ENCODE measurements around the gene SRPK3. TPM values are rescaled to one million over a fixed set of nuclear protein-coding genes. Genes with fewer than 3 reads are reported as not detected.

Gene SRPK3
- total and polyA plus RNA-seq, 2 donors from 2014 or later, result 0.58 to 1.1 TPM

DNA sequence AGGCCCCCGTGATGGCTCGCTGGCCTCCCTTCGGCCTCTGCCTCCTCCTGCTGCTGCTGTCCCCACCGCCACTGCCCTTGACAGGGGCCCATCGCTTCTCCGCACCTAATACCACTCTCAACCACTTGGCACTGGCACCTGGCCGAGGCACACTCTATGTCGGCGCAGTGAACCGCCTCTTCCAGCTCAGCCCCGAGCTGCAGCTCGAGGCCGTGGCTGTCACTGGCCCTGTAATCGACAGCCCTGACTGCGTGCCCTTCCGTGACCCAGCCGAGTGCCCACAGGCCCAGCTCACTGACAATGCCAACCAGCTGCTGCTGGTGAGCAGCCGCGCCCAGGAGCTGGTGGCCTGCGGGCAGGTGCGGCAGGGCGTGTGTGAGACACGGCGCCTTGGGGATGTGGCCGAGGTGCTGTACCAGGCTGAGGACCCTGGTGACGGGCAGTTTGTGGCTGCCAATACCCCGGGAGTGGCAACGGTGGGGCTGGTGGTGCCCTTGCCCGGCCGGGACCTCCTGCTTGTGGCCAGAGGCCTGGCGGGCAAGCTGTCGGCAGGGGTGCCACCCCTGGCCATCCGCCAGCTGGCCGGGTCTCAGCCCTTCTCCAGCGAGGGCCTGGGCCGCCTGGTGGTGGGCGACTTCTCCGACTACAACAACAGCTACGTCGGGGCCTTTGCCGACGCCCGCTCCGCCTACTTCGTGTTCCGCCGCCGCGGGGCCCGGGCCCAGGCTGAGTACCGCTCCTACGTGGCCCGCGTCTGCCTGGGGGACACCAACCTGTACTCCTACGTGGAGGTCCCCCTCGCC is 13.8 kb upstream of the SRPK3 start:
- no peak for FAIRE-seq
- H3K36me3 ChIP-seq (ENCODE audit: control insufficient read depth in 2 of 3, insufficient read depth in 3 of 3, low read length in 3 of 3), result no peaks in the 10 kb centered on the region
- no peak overlapping the region for H3K27ac ChIP-seq (ENCODE audit: low read depth in 2 of 2, low read length in 2 of 2)
- DNase-seq, result peak in 2 of 5 donors; percentile 46 to 69
- TF ChIP-seq CTCF (IDR thresholded peaks at IDR 0.05; ENCODE audit: borderline replicate concordance, extremely low read depth, insufficient read depth), result no peak
- H3K9me3 ChIP-seq (ENCODE audit: control insufficient read depth in 2 of 3, insufficient read depth in 1 of 3, low read length in 3 of 3), result no peaks in the 10 kb centered on the region
- H3K4me1 ChIP-seq (ENCODE audit: control insufficient read depth in 2 of 3, insufficient read depth in 2 of 3, low read depth in 1 of 3, low read length in 3 of 3), result no peaks in the 10 kb centered on the region
- intact Hi-C loops (cut with DNase I), result loop anchor here (10.0 kb wide), 1 partner anchor 188 kb away; no protein-coding TSS in a partner anchor
- no peak overlapping the region for H3K9ac ChIP-seq (ENCODE audit: low read length in 3 of 3)
- H3K27me3 ChIP-seq (ENCODE audit: control insufficient read depth, insufficient read depth, low read length), result no peaks in the 10 kb centered on the region
- H3K4me3 ChIP-seq (ENCODE audit: low read length in 3 of 3), result no peak overlapping the region

DNA sequence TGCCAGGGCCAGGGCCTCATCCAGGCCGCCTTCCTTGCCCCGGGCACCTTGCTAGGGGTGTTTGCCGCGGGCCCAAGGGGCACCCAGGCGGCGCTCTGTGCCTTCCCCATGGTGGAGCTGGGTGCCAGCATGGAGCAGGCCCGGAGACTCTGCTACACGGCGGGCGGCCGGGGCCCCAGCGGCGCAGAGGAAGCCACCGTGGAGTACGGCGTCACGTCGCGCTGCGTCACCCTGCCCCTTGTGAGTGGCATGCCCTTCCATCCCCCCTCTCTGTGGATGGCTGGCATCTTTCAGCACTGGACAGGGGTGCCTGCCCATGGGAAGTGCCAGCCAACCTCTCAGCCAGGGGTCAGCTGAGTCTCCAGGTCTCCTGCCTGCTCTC is 13.2 kb upstream of the SRPK3 start:
- H3K27ac ChIP-seq (ENCODE audit: low read depth in 2 of 2, low read length in 2 of 2), result no peak overlapping the region
- H3K9ac ChIP-seq (ENCODE audit: low read length in 3 of 3), result no peak overlapping the region
- intact Hi-C loops (cut with DNase I), result loop anchor here (10.0 kb wide), 1 partner anchor 187 kb away; no protein-coding TSS in a partner anchor
- no peaks in the 10 kb centered on the region for H3K36me3 ChIP-seq (ENCODE audit: control insufficient read depth in 2 of 3, insufficient read depth in 3 of 3, low read length in 3 of 3)
- FAIRE-seq (no peak), DNase-seq (peak in 2 of 5 donors; percentile 30 to 58)
- TF ChIP-seq CTCF (IDR thresholded peaks at IDR 0.05; ENCODE audit: borderline replicate concordance, extremely low read depth, insufficient read depth), result no peak
- no peaks in the 10 kb centered on the region for H3K9me3 ChIP-seq (ENCODE audit: control insufficient read depth in 2 of 3, insufficient read depth in 1 of 3, low read length in 3 of 3)
- H3K4me3 ChIP-seq (ENCODE audit: low read length in 3 of 3), result no peak overlapping the region
- H3K4me1 ChIP-seq (ENCODE audit: control insufficient read depth in 2 of 3, insufficient read depth in 2 of 3, low read depth in 1 of 3, low read length in 3 of 3), result no peaks in the 10 kb centered on the region
- H3K27me3 ChIP-seq (ENCODE audit: control insufficient read depth, insufficient read depth, low read length), result no peaks in the 10 kb centered on the region

- no peak for FAIRE-seq
Observed at GRCh38 chrX:153768311-153769157, 12.3 kb upstream of the SRPK3 start.

More at GRCh38 chrX:153768311-153769157, 12.3 kb upstream of the SRPK3 start:
- H3K27ac ChIP-seq (ENCODE audit: low read depth in 2 of 2, low read length in 2 of 2), result no peak overlapping the region
- no peak overlapping the region for H3K4me3 ChIP-seq (ENCODE audit: low read length in 3 of 3)
- TF ChIP-seq CTCF (IDR thresholded peaks at IDR 0.05; ENCODE audit: borderline replicate concordance, extremely low read depth, insufficient read depth), result no peak
- H3K9me3 ChIP-seq (ENCODE audit: control insufficient read depth in 2 of 3, insufficient read depth in 1 of 3, low read length in 3 of 3), result no peaks in the 10 kb centered on the region
- H3K9ac ChIP-seq (ENCODE audit: low read length in 3 of 3), result no peak overlapping the region
- no peaks in the 10 kb centered on the region for H3K4me1 ChIP-seq (ENCODE audit: control insufficient read depth in 2 of 3, insufficient read depth in 2 of 3, low read depth in 1 of 3, low read length in 3 of 3)
- DNase-seq, result peak in 2 of 5 donors; percentile 26 to 73
- no peaks in the 10 kb centered on the region for H3K36me3 ChIP-seq (ENCODE audit: control insufficient read depth in 2 of 3, insufficient read depth in 3 of 3, low read length in 3 of 3)
- intact Hi-C loops (cut with DNase I), result loop anchor here (10.0 kb wide), 1 partner anchor 186 kb away; no protein-coding TSS in a partner anchor
- no peaks in the 10 kb centered on the region for H3K27me3 ChIP-seq (ENCODE audit: control insufficient read depth, insufficient read depth, low read length)

Data from kidney (tissue), 14 donors.